Measurements from ENCODE around the gene NCAPG. TPM values are rescaled to one million over a fixed set of nuclear protein-coding genes. Genes with fewer than 3 reads are reported as not detected.

The NCAPG gene
- total and polyA plus RNA-seq, 4 donors = 0.08 to 45.2 (median 0.91) TPM

GRCh38 chr4:17875402-17876070 lies 64.8 kb downstream of the NCAPG start:
- Histone ChIP-seq H3K4me3 (ENCODE audit: low read depth in 1 of 3, low read length in 3 of 3) (no peak overlapping the region), H3K4me1 (ENCODE audit: control insufficient read depth in 4 of 4, insufficient read depth in 4 of 4, low read length in 3 of 4) (no peaks in the 10 kb centered on the region), H3K27me3 (ENCODE audit: control insufficient read depth in 4 of 4, insufficient read depth in 4 of 4, low read length in 3 of 4) (no peaks in the 10 kb centered on the region), H3K9ac (ENCODE audit: low read depth in 1 of 2, low read length in 2 of 2) (no peak overlapping the region), H3K9me3 (ENCODE audit: control insufficient read depth in 4 of 4, low read length in 3 of 4) (no peaks in the 10 kb centered on the region), H3K27ac (ENCODE audit: low read depth in 1 of 2, low read length in 2 of 2) (no peak overlapping the region), H3K36me3 (ENCODE audit: control insufficient read depth in 4 of 4, insufficient read depth in 3 of 4, low read depth in 1 of 4, low read length in 3 of 4) (no peaks in the 10 kb centered on the region)
- 92% methylated on average over 4 of the region's 4 CpGs for WGBS
- TF ChIP-seq JUND (IDR thresholded peaks at IDR 0.05) = no peak
- DNase-seq (ENCODE audit: low spot score) = no peak

- no peak overlapping the region for H3K4me3 ChIP-seq (ENCODE audit: low read depth in 1 of 3, low read length in 3 of 3)
- H3K27me3 ChIP-seq (ENCODE audit: control insufficient read depth in 4 of 4, insufficient read depth in 4 of 4, low read length in 3 of 4) = no peaks in the 10 kb centered on the region
- WGBS = 97% methylated on average over 4 of the region's 4 CpGs
- H3K36me3 ChIP-seq (ENCODE audit: control insufficient read depth in 4 of 4, insufficient read depth in 3 of 4, low read depth in 1 of 4, low read length in 3 of 4) = no peaks in the 10 kb centered on the region
- no peak for DNase-seq (ENCODE audit: low spot score)
- no peaks in the 10 kb centered on the region for H3K4me1 ChIP-seq (ENCODE audit: control insufficient read depth in 4 of 4, insufficient read depth in 4 of 4, low read length in 3 of 4)
- TF ChIP-seq FOXA1 (IDR thresholded peaks at IDR 0.05) (no peak), ATF3 (IDR thresholded peaks at IDR 0.05) (no peak), GABPA (IDR thresholded peaks at IDR 0.05 in 1 of 2, conservative IDR thresholded peaks at IDR 0.05 in 1 of 2) (no peak), RXRA (IDR thresholded peaks at IDR 0.05) (no peak), YY1 (IDR thresholded peaks at IDR 0.05) (no peak), FOXA2 (IDR thresholded peaks at IDR 0.05) (no peak), RAD21 (IDR thresholded peaks at IDR 0.05) (no peak), EGR1 (IDR thresholded peaks at IDR 0.05; ENCODE audit: low read depth in 2 of 2) (no peak)
- TF ChIP-seq, protein P1, sequence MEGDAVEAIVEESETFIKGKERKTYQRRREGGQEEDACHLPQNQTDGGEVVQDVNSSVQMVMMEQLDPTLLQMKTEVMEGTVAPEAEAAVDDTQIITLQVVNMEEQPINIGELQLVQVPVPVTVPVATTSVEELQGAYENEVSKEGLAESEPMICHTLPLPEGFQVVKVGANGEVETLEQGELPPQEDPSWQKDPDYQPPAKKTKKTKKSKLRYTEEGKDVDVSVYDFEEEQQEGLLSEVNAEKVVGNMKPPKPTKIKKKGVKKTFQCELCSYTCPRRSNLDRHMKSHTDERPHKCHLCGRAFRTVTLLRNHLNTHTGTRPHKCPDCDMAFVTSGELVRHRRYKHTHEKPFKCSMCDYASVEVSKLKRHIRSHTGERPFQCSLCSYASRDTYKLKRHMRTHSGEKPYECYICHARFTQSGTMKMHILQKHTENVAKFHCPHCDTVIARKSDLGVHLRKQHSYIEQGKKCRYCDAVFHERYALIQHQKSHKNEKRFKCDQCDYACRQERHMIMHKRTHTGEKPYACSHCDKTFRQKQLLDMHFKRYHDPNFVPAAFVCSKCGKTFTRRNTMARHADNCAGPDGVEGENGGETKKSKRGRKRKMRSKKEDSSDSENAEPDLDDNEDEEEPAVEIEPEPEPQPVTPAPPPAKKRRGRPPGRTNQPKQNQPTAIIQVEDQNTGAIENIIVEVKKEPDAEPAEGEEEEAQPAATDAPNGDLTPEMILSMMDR (IDR thresholded peaks at IDR 0.05; ENCODE audit: low read depth, low read length, missing input control) = no peak
- TF ChIP-seq, protein P2, sequence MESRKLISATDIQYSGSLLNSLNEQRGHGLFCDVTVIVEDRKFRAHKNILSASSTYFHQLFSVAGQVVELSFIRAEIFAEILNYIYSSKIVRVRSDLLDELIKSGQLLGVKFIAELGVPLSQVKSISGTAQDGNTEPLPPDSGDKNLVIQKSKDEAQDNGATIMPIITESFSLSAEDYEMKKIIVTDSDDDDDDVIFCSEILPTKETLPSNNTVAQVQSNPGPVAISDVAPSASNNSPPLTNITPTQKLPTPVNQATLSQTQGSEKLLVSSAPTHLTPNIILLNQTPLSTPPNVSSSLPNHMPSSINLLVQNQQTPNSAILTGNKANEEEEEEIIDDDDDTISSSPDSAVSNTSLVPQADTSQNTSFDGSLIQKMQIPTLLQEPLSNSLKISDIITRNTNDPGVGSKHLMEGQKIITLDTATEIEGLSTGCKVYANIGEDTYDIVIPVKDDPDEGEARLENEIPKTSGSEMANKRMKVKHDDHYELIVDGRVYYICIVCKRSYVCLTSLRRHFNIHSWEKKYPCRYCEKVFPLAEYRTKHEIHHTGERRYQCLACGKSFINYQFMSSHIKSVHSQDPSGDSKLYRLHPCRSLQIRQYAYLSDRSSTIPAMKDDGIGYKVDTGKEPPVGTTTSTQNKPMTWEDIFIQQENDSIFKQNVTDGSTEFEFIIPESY (IDR thresholded peaks at IDR 0.05) = no peak
- no peak overlapping the region for H3K9ac ChIP-seq (ENCODE audit: low read depth in 1 of 2, low read length in 2 of 2)
- H3K9me3 ChIP-seq (ENCODE audit: control insufficient read depth in 4 of 4, low read length in 3 of 4) = no peaks in the 10 kb centered on the region
- no peak overlapping the region for H3K27ac ChIP-seq (ENCODE audit: low read depth in 1 of 2, low read length in 2 of 2)
These were observed 66.2 kb downstream of the NCAPG start for GRCh38 chr4:17876943-17877342.

- Histone ChIP-seq H3K36me3 (ENCODE audit: control insufficient read depth in 4 of 4, insufficient read depth in 3 of 4, low read depth in 1 of 4, low read length in 3 of 4) (no peaks in the 10 kb centered on the region), H3K27me3 (ENCODE audit: control insufficient read depth in 4 of 4, insufficient read depth in 4 of 4, low read length in 3 of 4) (no peaks in the 10 kb centered on the region), H3K27ac (ENCODE audit: low read depth in 1 of 2, low read length in 2 of 2) (no peak overlapping the region), H3K9me3 (ENCODE audit: control insufficient read depth in 4 of 4, low read length in 3 of 4) (no peaks in the 10 kb centered on the region), H3K4me3 (ENCODE audit: low read depth in 1 of 3, low read length in 3 of 3) (no peak overlapping the region), H3K4me1 (ENCODE audit: control insufficient read depth in 4 of 4, insufficient read depth in 4 of 4, low read length in 3 of 4) (no peaks in the 10 kb centered on the region), H3K9ac (ENCODE audit: low read depth in 1 of 2, low read length in 2 of 2) (no peak overlapping the region)
- 96% methylated on average over 5 of the region's 5 CpGs for WGBS
- DNase-seq (ENCODE audit: low spot score) = no peak
- TF ChIP-seq ATF3 (IDR thresholded peaks at IDR 0.05) = no peak
- TF ChIP-seq, protein P3, sequence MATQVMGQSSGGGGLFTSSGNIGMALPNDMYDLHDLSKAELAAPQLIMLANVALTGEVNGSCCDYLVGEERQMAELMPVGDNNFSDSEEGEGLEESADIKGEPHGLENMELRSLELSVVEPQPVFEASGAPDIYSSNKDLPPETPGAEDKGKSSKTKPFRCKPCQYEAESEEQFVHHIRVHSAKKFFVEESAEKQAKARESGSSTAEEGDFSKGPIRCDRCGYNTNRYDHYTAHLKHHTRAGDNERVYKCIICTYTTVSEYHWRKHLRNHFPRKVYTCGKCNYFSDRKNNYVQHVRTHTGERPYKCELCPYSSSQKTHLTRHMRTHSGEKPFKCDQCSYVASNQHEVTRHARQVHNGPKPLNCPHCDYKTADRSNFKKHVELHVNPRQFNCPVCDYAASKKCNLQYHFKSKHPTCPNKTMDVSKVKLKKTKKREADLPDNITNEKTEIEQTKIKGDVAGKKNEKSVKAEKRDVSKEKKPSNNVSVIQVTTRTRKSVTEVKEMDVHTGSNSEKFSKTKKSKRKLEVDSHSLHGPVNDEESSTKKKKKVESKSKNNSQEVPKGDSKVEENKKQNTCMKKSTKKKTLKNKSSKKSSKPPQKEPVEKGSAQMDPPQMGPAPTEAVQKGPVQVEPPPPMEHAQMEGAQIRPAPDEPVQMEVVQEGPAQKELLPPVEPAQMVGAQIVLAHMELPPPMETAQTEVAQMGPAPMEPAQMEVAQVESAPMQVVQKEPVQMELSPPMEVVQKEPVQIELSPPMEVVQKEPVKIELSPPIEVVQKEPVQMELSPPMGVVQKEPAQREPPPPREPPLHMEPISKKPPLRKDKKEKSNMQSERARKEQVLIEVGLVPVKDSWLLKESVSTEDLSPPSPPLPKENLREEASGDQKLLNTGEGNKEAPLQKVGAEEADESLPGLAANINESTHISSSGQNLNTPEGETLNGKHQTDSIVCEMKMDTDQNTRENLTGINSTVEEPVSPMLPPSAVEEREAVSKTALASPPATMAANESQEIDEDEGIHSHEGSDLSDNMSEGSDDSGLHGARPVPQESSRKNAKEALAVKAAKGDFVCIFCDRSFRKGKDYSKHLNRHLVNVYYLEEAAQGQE (IDR thresholded peaks at IDR 0.05) = no peak
- TF ChIP-seq, protein P1 (IDR thresholded peaks at IDR 0.05; ENCODE audit: low read depth, low read length, missing input control) = no peak
- TF ChIP-seq, protein P2 (IDR thresholded peaks at IDR 0.05) = no peak
- TF ChIP-seq TAF1 (conservative IDR thresholded peaks at IDR 0.05) = no peak
- no peak for TF ChIP-seq HNF4G (IDR thresholded peaks at IDR 0.05)
These were observed 66.9 kb downstream of the NCAPG start for GRCh38 chr4:17877661-17878060.

Data from liver (tissue), 9 donors.